ENCODE measurements around the gene CCL20. TPM values are rescaled to one million over a fixed set of nuclear protein-coding genes. Genes with fewer than 3 reads are reported as not detected.

CCL20 gene
- total and polyA plus RNA-seq, 2 of the 8 experiments (the other 6 are each of a cell fraction or from before 2014, with no cell fraction given), result not detected

- H4K91ac ChIP-seq (replicated peaks; ENCODE audit: insufficient read length, low read length), result no peak overlapping the region
- TF ChIP-seq SP2 (IDR thresholded peaks at IDR 0.05; ENCODE audit: low read length) (no peak), BRCA1 (IDR thresholded peaks at IDR 0.05; ENCODE audit: low read depth, low read length) (no peak), SUZ12 (IDR thresholded peaks at IDR 0.05; ENCODE audit: low read length) (no peak), SRF (IDR thresholded peaks at IDR 0.05; ENCODE audit: low read depth, low read length) (no peak)
- ChIA-PET CTCF (ENCODE audit: partially characterized antibody) (interaction anchor here (1.0 kb wide), 1 partner anchor 36 kb away, joined by 3 read pairs; no protein-coding TSS in a partner anchor), POLR2A (ENCODE audit: partially characterized antibody) (no interaction called here)
- H3K4ac ChIP-seq (replicated peaks; ENCODE audit: insufficient read length, low read depth, low read length), result no peak overlapping the region
- no peak overlapping the region for H2BK20ac ChIP-seq (ENCODE audit: low read length)
- H2BK120ac ChIP-seq (replicated peaks; ENCODE audit: low read depth, low read length), result no peak overlapping the region
- H2BK12ac ChIP-seq (ENCODE audit: low read depth, low read length), result no peak overlapping the region
- no peaks in the 10 kb centered on the region for H3K27me3 ChIP-seq (replicated peaks in 1 of 4; ENCODE audit: control insufficient read depth in 3 of 4, extremely low read depth in 1 of 4, insufficient read depth in 3 of 4, low read length in 3 of 4)
- FAIRE-seq (no peak), DNase-seq (ENCODE audit: low read depth in 1 of 2, low spot score in 2 of 2) (no peak)
- H4K20me1 ChIP-seq (replicated peaks in 1 of 2; ENCODE audit: control insufficient read depth in 1 of 2, insufficient read depth in 2 of 2, low read length in 2 of 2), result no peaks in the 10 kb centered on the region
- H3K4me3 ChIP-seq (ENCODE audit: extremely low read depth in 1 of 4, insufficient read depth in 2 of 4, low read depth in 3 of 4, low read length in 4 of 4), result no peak overlapping the region
- no peak overlapping the region for H3K4me2 ChIP-seq (ENCODE audit: insufficient read depth in 1 of 2, low read depth in 2 of 2, low read length in 2 of 2)
- no peak overlapping the region for H3K23ac ChIP-seq (ENCODE audit: insufficient read length)
- no peak overlapping the region for H2BK15ac ChIP-seq (ENCODE audit: low read length)
- no peak overlapping the region for H2BK5ac ChIP-seq (ENCODE audit: low read depth, low read length)
- H3K23me2 ChIP-seq (ENCODE audit: low read depth, low read length), result no peaks in the 10 kb centered on the region
- H3K36me3 ChIP-seq (ENCODE audit: control insufficient read depth in 2 of 4, insufficient read depth in 4 of 4, low read length in 3 of 4), result no peaks in the 10 kb centered on the region
- WGBS, 2 experiments (ENCODE audit: extremely low coverage in 1 of 2, insufficient coverage in 1 of 2, insufficient read length in 1 of 2, insufficient replicate concordance in 2 of 2, low coverage in 1 of 2, low lambda C conversion rate in 2 of 2, missing lambda C conversion rate in 1 of 2), result 47% methylated on average over 2 of the region's 2 CpGs; no CpG with 5 or more reads in 1 of the 2 experiments
- H3K9me3 ChIP-seq (ENCODE audit: insufficient read depth in 2 of 2, low read depth in 1 of 2, low read length in 1 of 2), result no peaks in the 10 kb centered on the region
- H3K18ac ChIP-seq (ENCODE audit: extremely low read depth, low read length), result no peak overlapping the region
- no peak overlapping the region for H3K14ac ChIP-seq (ENCODE audit: insufficient read length)
- no peak overlapping the region for H3K9ac ChIP-seq (replicated peaks in 1 of 4; ENCODE audit: extremely low read depth in 1 of 4, low read depth in 3 of 4, low read length in 3 of 4)
- H3K56ac ChIP-seq (replicated peaks; ENCODE audit: insufficient read length, low read depth, low read length), result no peak overlapping the region
- no peaks in the 10 kb centered on the region; a peak in 1 of 7 replicates for H3K4me1 ChIP-seq (replicated peaks in 1 of 4; ENCODE audit: control insufficient read depth in 3 of 4, insufficient read depth in 4 of 4, low read length in 3 of 4)
- H4K5ac ChIP-seq (ENCODE audit: insufficient read length, low read depth, low read length), result no peak overlapping the region
- no peak overlapping the region for H3K27ac ChIP-seq (ENCODE audit: low read depth, low read length)
- H4K8ac ChIP-seq (ENCODE audit: extremely low read depth, insufficient read depth, low read length), result no peak overlapping the region
- no peak overlapping the region for H2AK5ac ChIP-seq (ENCODE audit: low read depth, low read length)
- no peak overlapping the region for H2AFZ ChIP-seq (ENCODE audit: low read length)
- no peaks in the 10 kb centered on the region for H3K79me1 ChIP-seq (ENCODE audit: low read depth, low read length)
- no peaks in the 10 kb centered on the region for H3K79me2 ChIP-seq (ENCODE audit: control insufficient read depth in 1 of 2, insufficient read depth in 2 of 2, low read length in 2 of 2)
Observed at GRCh38 chr2:227826563-227826962, 12.9 kb downstream of the CCL20 start.

Measured in H1 (cell line).